ENCODE results near the gene FAM9C. TPM values are rescaled to one million over a fixed set of nuclear protein-coding genes. Genes with fewer than 3 reads are reported as not detected.
"Not testable (repeated sequence)": the region's sequence is repeated elsewhere in the genome, so short reads cannot be mapped to it uniquely, and the experiment has no call there.

Gene FAM9C
- total RNA-seq, 1 experiment from 2014 or later, result not detected

GRCh38 chrX:13062331-13062730, 17.9 kb upstream of the FAM9C start:
- H3K27ac ChIP-seq (ENCODE audit: low read length); in situ Hi-C loops (cut with HindIII; ENCODE audit: low pct_unique_long_range_greater_than_20kb, low sequenced_read_pairs); H3K4me1 ChIP-seq (ENCODE audit: control insufficient read depth, insufficient read depth, low read length); BruUV-seq (replicated peaks); intact Hi-C loops (cut with micrococcal nuclease; ENCODE audit: unreplicated experiment); H3K36me3 ChIP-seq (ENCODE audit: control insufficient read depth, insufficient read depth, low read length); DNase-seq (ENCODE audit: low read depth, low spot score); H3K9me3 ChIP-seq (ENCODE audit: control insufficient read depth, insufficient read depth, low read depth, low read length); ATAC-seq; POLR2A ChIA-PET; CTCF ChIA-PET; H3K4me3 ChIP-seq (ENCODE audit: low read depth in 2 of 2, low read length in 2 of 2); H3K27me3 ChIP-seq (ENCODE audit: control insufficient read depth, insufficient read depth, low read length): not testable (repeated sequence)

DNA sequence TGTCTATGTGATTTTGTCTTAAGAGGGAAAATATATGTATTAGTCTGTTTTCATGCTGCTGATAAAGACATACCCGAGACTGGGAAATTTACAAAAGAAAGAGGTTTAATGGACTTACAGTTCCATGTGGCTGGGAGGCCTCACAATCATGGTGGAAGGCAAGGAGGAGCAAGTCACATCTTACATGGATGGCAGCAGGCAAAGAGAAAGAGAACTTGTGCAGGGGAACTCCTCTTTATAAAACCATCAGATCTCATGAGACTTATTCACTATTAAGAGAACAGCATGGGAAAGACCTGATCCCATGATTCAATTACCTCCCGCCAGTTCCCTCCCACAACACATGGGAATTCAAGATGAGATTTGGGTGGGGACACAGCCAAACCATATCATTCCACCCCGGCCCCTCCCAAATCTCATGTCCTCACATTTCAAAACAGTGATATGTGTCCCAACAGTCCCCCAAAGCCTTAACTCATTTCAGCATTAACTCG, 16.8 kb upstream of the FAM9C start:
- H3K27me3 ChIP-seq (ENCODE audit: control insufficient read depth, insufficient read depth, low read length); in situ Hi-C loops (cut with HindIII; ENCODE audit: low pct_unique_long_range_greater_than_20kb, low sequenced_read_pairs); CTCF ChIA-PET; H3K36me3 ChIP-seq (ENCODE audit: control insufficient read depth, insufficient read depth, low read length); ATAC-seq; DNase-seq (ENCODE audit: low read depth, low spot score); H3K4me3 ChIP-seq (ENCODE audit: low read depth in 2 of 2, low read length in 2 of 2); BruUV-seq (replicated peaks); H3K9me3 ChIP-seq (ENCODE audit: control insufficient read depth, insufficient read depth, low read depth, low read length); H3K4me1 ChIP-seq (ENCODE audit: control insufficient read depth, insufficient read depth, low read length); intact Hi-C loops (cut with micrococcal nuclease; ENCODE audit: unreplicated experiment); POLR2A ChIA-PET: not testable (repeated sequence)
- H3K27ac ChIP-seq (ENCODE audit: low read length), result peak overlapping the region; percentile 61; the same call in 1 of the 2 replicates

DNA sequence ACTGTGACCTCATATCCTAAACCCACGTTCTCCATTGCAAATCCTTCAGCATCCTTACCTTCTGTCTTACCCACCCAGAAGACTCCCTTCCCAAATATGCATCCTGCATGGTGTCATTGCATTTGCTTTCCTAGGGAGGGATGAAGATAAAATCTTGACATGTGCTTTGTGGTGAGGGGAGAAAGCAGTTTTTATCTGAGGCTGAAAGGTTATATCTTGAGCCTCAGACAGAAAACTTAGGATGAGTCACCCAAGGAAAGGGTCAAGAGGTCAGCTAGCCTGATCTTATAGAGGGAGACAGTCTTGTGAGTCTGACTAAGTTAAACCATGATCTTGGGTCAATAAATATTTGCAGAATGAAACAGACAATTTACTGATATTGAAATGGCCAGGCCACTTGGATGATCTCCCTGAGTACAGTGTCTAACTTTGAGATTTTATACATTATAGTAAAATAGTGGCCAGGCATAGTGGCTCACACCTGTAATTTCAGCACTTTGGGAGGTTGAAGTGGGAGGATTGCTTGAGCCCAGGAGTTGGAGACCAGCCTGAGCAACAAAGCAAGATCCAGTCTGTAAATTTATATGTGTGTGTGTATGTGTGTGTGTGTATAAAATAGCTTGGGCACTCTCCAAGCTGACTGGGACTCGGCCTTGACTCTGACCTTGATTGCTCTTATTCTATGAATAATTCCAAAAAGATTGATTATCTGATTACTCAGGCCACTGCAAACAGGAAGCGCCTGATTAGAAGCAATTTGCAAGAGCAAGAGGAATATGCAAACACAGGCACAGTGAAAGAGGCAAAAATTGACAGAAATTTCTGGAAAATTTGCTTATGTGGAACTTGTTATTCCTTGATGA, 15.4 kb upstream of the FAM9C start:
- Histone ChIP-seq H3K27me3 (ENCODE audit: control insufficient read depth, insufficient read depth, low read length) (no peaks in the 10 kb centered on the region), H3K9me3 (ENCODE audit: control insufficient read depth, insufficient read depth, low read depth, low read length) (no peaks in the 10 kb centered on the region), H3K36me3 (ENCODE audit: control insufficient read depth, insufficient read depth, low read length) (no peaks in the 10 kb centered on the region), H3K4me1 (ENCODE audit: control insufficient read depth, insufficient read depth, low read length) (no peaks in the 10 kb centered on the region; the same call in 1 of the 2 replicates), H3K4me3 (ENCODE audit: low read depth in 2 of 2, low read length in 2 of 2) (no peak overlapping the region), H3K27ac (ENCODE audit: low read length) (peak overlapping the region; percentile 79)
- intact Hi-C loops (cut with micrococcal nuclease; ENCODE audit: unreplicated experiment) (no loop called here), in situ Hi-C loops (cut with HindIII; ENCODE audit: low pct_unique_long_range_greater_than_20kb, low sequenced_read_pairs) (no loop called here)
- CTCF ChIA-PET, result no interaction called here
- POLR2A ChIA-PET, result no interaction called here
- DNase-seq (ENCODE audit: low read depth, low spot score), result peak; percentile 58
- BruUV-seq (replicated peaks), result no TSS peak
- ATAC-seq, result peak; percentile 77
- TF ChIP-seq, protein P1, sequence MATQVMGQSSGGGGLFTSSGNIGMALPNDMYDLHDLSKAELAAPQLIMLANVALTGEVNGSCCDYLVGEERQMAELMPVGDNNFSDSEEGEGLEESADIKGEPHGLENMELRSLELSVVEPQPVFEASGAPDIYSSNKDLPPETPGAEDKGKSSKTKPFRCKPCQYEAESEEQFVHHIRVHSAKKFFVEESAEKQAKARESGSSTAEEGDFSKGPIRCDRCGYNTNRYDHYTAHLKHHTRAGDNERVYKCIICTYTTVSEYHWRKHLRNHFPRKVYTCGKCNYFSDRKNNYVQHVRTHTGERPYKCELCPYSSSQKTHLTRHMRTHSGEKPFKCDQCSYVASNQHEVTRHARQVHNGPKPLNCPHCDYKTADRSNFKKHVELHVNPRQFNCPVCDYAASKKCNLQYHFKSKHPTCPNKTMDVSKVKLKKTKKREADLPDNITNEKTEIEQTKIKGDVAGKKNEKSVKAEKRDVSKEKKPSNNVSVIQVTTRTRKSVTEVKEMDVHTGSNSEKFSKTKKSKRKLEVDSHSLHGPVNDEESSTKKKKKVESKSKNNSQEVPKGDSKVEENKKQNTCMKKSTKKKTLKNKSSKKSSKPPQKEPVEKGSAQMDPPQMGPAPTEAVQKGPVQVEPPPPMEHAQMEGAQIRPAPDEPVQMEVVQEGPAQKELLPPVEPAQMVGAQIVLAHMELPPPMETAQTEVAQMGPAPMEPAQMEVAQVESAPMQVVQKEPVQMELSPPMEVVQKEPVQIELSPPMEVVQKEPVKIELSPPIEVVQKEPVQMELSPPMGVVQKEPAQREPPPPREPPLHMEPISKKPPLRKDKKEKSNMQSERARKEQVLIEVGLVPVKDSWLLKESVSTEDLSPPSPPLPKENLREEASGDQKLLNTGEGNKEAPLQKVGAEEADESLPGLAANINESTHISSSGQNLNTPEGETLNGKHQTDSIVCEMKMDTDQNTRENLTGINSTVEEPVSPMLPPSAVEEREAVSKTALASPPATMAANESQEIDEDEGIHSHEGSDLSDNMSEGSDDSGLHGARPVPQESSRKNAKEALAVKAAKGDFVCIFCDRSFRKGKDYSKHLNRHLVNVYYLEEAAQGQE (IDR thresholded peaks at IDR 0.05; ENCODE audit: insufficient read depth in 1 of 2, low read depth in 2 of 2, low read length in 1 of 2), result no peak
- TF ChIP-seq TCF7L2 (IDR thresholded peaks at IDR 0.05; ENCODE audit: low read depth, low read length) (no peak), SIN3A (IDR thresholded peaks at IDR 0.05; ENCODE audit: borderline replicate concordance, insufficient read depth, low read depth, low read length) (no peak), POLR2AphosphoS5 (IDR thresholded peaks at IDR 0.05; ENCODE audit: low read depth, low read length) (no peak)
- TF ChIP-seq, protein P2, sequence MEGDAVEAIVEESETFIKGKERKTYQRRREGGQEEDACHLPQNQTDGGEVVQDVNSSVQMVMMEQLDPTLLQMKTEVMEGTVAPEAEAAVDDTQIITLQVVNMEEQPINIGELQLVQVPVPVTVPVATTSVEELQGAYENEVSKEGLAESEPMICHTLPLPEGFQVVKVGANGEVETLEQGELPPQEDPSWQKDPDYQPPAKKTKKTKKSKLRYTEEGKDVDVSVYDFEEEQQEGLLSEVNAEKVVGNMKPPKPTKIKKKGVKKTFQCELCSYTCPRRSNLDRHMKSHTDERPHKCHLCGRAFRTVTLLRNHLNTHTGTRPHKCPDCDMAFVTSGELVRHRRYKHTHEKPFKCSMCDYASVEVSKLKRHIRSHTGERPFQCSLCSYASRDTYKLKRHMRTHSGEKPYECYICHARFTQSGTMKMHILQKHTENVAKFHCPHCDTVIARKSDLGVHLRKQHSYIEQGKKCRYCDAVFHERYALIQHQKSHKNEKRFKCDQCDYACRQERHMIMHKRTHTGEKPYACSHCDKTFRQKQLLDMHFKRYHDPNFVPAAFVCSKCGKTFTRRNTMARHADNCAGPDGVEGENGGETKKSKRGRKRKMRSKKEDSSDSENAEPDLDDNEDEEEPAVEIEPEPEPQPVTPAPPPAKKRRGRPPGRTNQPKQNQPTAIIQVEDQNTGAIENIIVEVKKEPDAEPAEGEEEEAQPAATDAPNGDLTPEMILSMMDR (IDR thresholded peaks at IDR 0.05), result no peak
